Posterior vena cava (tissue), 2 donors: Measurements from ENCODE around the gene HOXB8. TPM values are rescaled to one million over a fixed set of nuclear protein-coding genes. Genes with fewer than 3 reads are reported as not detected.

Experiments
- DNase-seq: peaks from one replicate; pipeline ENCODE4 v3.0.0-alpha.2; 2020; ENCODE audit warnings: low spot score
- intact Hi-C, 2 donors: fragments of 100-400 bp; cut with DNase I; formaldehyde crosslinking; loops; one replicate each; pipeline versions ENCODE4 v1.14.1 to v1.14.2; 2022 to 2023
- total RNA-seq, 2 donors: library from RNA; stranded (reverse); fragmentation: NEBNext Ultra II Directional; extraction: Animal tissue kit (Norgen Biotek cat#: 25700); gene quantifications; one replicate each; pipeline ENCODE4 v1.2.1, GENCODE V29; 2021
- donor health status: DM: yes; HTN: yes; CAD: no.
- donor health status: DM: yes; HTN: yes; CAD: no.

The HOXB8 gene
- total RNA-seq, 2 donors from 2014 or later: 0.19 to 0.93 TPM

DNA sequence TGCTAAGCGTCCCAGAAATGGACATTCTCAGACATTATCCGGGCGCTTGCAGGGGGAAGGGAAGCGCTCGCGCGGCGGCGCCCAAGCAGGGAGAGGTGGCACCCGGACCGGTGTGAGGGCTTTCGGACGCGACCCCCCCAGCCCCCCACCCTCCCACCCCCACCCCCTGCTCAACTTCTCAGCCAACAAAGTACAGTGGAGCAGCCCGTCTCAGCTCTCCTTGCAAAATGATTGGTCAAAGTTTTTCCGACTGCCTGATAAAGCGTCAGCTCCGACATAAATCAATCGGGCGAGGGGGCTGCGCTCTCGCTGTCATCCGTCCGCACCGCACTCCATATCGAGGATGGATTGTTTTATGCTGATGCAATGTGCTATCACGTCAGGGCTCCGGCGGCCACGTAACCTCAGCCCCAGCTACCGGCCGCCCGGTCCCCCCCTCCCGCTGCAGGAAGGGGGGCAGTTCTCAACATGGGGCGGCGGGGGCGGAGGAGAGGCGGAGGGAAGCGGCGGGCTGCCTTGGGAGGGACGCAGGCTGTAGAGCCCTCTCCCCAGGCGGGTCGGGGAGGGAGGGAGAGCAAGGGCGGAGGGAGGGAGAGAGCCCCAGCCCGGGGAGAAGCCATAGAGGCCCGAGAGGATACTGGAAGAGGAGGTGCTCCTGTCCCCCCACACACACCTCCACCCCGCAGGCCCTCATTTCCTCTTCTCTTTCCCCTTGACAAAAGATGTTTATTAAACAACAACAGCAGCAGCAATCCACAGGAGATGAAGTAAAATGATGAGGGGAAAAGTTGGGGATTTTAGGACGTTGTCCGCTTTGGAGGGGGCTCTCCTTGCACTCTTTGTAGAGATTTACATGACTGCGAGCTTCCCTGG, 11.4 kb upstream of the HOXB8 start, which contains the start of gene HOXB9:
Gene HOXB9, minus strand, starts transcription at position 114 of the 873 bp plus-strand sequence. Its CDS starts 89 bp downstream, at position 25.
- intact Hi-C loops: no loop called here
- no peak for DNase-seq

DNA sequence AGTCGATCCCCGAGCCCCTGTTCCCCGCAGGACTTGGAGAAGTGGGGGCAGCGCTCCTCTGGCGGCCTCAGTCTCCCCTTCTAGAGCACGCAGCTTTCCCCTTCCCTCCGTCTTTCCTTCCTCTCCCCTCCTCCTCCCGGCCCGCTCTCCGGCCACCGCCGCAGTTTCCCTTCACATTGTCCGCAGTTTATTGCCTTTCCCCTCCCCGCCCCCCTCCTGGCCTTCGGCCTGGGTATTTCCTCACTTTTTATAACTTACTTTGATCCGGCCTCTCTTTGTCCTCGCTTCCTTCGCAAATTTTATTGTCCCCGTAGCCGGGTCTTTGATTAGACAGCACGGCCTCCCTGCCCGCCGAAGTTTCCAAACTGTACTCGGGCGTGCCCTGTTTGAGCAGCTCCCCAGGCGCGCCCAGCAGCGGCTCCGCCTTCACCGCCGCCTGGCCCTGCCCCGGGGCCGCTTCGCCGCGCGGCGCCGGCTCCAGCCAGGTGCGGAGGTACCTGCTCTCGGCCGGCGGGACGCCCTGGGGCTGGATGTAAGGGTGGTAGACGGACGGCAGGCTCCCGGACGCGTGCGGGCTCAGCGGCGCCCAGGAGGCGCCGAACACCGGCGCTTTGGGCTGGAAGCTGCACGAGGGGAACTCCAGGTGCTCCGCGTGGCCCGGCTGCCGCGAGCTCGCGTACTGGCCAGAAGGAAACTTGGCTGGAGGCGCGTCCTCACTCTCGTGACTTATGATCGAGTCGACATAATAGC, 10.6 kb upstream of the HOXB8 start:
- no peak for DNase-seq
- intact Hi-C loops: no loop called here

DNA sequence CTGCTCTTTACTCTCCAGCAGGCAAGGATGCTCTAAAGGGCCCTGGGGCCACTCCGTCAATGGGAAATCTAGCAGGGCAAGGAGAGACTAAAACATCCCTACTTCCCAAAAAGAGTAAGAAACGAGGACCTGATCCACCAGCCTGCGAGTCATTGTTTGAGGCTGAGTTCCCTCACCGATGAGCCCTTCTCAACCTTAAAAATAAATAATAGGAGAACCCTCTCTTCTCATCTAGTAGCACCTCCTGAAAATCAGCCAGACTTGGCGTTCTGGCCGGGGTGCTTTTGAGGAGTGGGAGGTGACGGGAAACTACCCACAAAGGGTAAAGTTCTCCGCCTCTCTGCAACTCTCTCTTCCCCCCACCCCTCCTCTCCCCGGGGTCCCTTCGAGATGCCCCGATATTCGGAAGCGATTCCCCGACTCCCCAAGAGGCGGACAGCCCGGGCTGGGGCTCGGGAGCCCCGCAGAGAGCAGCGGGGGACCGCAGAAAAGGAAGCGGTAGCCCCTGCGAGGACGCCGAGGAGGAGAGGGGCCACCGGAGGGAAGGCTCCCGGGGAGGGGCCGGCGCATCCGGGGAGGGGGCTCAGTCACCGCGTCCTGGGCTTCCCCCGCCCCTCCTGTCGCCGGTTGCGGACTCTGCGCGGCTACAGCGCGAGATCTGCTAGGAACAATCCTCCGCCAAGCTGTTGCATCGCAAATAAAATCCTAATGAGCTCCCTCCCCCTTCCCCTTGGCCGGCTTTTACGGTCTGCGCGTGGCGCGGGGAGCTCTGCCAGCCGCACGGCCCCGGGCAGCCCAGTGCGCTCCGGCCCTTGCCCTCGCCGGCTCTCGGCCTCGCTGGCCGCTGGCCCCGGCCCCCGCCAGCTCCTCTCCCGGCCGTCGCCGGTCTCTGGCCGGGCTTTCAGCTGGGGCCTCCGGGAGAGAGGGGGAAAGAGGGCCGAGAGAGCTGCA, 9.7 kb upstream of the HOXB8 start:
- DNase-seq: no peak
- intact Hi-C loops: no loop called here

DNA sequence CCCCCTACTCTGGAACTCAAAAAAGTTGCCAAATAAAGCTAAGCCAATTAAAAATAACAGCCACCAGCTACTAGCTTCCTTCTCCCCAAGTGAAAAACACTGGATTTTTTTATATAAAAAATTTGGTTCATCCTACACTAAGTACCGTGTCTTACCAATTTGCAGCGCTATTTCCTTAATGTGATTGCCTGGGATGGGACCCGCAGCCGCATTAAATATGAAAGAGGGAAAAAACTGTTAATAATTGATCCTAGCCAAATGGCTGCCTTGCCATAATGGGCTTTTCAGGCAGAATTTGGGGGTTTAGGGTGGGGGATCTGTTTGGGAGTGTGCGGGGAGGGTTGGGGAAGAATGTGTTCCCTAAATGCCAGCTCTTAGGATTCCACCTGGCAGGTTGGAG, 9.0 kb upstream of the HOXB8 start:
- DNase-seq: no peak
- intact Hi-C loops: no loop called here

DNA sequence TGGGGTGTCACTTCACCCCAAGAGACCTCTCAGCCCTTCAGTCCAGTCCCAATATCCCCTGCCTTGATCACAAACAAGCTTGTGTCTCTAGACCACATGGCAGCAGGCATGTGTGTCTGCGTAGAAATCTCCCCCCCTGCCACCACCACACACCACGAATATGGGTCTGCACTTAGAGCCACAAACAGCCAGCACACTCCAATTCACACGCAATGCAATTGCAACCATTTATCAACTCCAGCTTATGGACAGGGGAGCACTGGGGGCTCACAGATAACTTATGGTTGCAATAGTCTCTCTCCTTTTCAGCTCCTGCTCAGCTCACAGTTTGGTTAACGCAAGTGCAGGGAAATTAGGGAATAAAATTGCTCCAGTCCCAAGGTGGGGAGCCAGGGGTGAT, 8.5 kb upstream of the HOXB8 start:
- intact Hi-C loops: no loop called here

DNA sequence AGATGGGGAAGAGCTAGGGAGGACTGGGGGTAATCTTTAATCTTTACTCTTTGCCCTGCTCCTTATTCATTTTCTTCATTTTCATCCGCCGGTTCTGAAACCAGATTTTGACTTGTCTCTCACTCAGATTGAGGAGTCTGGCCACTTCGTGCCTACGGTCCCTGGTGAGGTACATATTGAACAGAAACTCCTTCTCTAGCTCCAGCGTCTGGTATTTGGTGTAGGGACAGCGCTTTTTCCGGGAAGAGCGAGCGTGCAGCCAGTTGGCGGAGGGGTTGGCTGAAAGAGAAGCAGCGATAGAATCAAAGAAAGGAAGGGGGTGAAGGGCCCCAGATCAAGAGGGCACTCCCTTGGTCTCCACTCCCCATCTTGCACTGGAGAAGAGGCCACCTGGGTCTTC, 7.8 kb upstream of the HOXB8 start:
- no peak for DNase-seq
- intact Hi-C loops: no loop called here

More for the DNA sequence above, 8.5 kb upstream of the HOXB8 start:
- no peak for DNase-seq

DNA sequence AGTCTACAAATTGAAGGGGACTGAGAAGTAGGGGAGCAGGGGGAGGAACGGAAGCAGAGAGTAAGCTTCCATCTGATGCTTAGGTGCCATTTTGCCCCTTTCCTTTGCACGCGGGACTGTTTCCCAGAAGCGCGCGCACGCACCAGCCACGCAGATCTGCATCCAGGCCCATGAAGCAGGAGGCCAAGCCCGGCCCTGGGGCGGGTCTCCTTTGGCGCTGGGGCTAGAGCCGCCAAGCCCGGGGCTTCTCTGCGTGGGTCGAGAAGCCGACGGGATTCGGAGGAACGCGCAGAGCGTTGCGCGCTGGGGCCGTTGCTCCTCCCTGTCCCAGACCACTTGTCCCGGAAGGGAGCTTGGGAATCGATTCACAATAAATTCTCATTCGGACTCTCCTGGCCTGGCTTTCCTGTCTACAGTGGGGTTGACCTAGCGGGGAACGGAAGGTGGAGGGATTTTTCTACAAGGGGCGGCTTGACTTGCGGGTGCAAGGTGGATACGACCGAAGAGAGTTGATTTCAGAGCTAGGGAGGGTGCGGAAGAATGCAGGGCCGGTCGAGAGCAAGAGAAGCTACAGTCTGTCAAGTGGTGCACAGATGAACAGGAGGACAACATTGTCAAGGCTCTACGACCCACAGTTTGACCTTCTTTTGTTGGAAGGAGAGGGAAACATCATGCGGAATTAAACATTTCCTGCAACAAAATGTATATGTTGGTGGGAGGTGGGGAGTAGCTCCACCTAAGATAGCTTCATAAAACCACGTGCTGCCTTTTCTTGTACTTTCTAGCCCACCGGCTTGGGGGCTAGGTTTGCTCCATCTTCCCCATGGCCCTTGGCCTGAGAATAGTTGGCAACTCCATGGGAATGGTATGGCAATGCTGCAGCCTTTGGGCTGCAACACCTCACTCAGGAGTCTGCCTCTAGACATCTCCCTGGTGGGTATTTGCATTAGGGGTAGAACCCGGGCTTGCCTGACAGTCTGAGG, 6.6 kb upstream of the HOXB8 start:
- DNase-seq: no peak
- intact Hi-C loops: no loop called here

DNA sequence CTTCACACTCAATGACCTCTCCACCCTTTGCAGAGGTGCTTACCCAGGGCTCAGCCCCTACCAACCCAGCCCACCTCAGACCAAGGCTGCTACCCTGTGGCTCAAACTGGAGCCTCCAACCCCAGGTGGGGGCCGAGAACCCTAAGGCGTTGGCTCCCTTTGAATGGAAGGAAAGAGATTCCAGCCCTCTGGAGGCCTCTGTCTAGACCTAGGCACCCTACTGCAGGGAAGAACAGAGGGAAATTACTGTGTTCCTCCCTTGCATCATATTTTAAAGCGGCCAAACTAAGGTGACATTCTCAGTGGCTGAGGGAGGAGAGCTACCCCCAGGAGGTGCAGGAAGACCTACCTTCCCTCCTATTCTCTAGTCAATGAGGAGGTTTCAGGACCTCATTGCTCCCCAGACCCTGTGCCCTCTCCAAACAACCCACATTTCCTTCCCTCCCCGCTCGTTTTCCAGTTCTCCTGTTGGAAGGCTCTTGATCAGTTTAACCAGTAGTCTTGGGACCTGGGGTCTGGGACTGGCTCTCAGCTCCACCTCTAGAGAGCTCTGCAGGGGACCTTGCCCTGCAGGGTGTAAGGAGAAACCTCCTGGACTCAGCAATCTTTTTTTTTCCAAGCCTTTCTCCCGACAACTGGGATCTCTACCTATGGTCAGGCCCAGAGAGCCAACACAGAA, 5.5 kb upstream of the HOXB8 start:
- no peak for DNase-seq
- intact Hi-C loops: no loop called here

DNA sequence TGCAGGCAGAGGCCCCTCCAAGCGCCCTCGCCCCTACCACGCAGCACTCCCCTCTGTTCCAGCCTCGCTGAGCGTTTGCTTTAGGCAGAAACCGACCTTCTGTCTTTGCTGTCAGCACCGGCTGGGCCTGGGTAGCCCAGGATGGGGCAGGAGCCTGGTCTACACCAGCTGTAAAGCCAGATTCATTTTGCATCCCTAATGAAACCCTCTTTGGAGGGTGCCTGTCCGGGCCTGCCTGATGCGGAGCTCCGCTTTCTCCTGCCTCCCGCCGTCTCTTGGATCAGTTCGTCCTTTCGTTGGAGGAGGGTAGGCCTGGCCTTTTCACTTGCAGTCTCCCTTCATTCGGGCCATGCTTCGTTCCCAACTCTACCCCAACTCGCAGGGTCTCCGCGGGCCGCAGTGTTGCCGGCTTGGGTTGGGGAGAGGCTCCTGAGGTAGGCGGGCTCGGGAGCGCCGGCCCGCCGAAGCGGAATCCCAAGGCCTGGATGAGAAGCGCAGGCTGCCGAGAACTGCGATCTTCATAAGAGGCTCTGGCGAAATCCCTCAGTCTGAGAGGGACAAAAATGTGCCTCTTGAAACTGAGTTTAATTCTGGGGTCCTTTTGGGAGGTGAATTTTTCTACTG, 4.8 kb upstream of the HOXB8 start:
- no peak for DNase-seq
- intact Hi-C loops: no loop called here

DNA sequence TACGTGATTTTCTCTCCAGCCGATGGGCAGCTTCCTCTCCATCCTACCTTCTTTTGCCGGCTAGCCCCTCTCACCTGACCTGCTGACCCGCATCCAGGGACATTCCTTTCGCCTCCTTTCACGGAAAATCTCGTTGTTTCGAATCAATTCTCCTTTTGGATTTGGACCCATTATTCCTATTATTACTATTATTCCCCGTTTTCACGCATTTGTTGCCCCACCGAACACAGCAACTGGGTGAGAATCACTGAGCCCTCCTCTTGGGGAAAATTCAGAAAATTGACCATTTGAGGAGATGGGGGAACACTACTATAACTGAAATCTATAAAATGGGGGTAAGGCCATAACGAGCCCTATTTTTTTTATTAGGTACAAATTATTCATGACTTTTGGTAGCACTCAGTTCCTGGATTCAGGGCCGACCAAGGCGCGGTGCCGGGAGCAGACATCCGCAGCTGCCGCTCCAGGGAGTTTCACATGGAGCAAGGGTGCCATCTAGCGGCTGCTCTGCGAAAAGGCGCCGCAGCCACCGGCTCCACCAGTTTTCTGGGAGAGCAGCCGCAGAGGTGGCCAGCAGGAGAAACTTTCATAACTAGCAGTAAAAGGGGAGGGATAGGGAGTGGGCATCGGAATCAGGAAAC, 3.3 kb upstream of the HOXB8 start:
- DNase-seq: peak; percentile 96
- intact Hi-C loops: no loop called here

DNA sequence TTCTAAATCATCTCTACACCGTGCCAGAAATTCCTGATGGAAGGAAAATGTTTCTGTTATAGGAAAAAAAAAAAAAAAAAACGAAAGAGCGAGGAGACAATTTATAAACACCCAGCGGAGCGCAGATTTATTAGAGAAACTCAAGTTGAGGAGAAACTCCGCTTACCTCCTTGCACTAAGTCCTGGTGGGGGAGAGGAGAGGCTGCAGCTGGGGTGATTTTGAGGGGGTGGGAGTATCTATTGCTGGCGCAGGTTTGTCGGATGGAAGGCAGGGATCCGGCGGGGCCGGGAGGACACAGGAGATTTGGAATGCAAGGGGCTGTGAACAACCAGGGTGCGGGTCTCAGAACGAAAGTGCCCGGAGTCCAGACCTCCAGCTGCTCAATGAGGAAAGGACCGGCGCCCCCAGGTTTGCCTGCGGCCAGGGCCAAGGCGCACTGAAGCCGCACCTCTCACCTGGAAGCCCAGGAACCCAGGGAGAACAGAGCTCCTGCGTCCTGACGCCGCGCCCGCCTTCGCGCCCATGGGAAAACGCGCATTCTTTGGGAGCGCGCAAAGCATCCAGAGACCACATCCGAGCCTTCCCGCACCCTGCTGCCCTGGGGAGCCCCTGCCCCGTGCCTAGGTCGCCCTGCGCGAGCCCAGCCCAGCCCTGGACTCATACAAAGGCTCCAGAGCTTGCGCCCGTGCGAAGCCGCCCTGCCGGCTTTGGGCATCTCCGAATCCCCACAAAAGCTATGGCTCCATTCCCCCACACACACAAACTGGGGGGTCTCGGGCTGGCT, 2.6 kb upstream of the HOXB8 start:
- no peak for DNase-seq
- intact Hi-C loops: no loop called here

DNA sequence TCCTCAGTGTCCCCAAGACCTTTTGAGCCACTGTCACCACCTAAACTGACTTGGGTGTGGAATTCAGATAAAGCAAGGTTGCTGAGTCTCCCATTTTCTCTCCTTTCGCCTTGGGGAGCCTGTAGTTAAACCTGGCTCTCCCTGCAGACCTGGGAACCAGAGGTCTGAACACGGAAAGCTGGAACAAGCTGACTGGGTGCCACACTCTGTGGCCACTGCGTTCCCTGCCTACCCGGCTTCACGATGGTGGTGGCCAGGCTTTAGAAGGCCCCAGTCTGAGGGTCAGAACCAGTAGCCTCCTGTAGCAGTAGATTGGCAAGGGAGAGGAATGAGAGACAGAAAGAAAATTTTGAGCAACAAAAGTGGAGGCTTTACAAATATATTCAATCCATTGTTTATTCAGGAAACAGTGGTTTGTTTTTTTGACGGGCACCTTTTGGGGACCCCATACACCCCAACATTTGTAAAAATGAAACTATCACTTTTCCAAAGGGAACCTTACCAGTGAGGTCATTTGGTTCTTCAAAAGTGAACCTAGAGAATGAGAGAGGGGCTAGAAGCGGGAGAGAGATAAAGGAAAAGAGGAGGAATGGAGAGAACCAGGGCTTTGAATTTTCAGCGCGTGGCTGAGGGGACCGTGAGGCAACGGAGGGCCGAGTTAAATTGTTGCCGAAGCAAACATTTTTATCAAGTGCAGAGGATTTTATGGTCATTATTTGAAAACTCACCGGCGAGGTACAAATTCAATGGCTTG, 1.8 kb upstream of the HOXB8 start:
- DNase-seq: no peak
- intact Hi-C loops: no loop called here

DNA sequence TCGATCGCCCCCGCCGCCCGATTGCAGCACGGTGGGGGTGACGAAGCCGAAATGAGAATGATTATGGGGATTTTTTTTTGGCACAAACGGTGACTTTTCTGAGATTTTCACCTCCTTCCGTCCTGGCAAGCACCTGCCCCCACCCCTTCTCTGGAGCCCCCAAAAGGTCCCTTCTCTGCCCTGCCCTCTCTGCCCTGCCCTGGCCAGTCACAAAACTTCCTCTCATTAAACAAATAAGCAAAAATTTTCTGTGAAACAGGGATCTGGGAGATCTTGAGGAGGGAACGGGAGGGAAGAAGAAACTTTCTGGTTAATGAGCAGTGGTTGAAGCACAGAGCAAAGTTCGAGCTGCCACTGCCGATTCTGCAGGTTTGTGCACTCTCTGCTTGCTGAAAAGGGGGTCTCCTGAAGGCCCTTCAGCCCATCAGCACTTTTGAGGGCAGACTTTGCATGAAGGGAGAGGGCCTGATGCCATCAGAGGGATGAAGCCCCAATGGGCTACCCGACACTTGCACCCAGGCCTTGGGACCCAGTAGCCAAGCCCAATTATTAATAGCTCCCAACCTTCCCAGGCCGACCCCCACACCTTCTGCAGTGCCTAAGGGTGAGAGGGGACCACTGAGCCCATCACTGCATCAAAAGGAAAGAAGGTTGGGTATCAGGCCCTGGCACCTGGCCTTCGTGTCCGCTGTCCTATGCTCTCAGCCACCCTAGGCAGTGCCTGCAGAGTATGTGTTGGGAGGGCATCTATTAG, 1.0 kb upstream of the HOXB8 start:
- intact Hi-C loops: no loop called here
- no peak for DNase-seq

DNA sequence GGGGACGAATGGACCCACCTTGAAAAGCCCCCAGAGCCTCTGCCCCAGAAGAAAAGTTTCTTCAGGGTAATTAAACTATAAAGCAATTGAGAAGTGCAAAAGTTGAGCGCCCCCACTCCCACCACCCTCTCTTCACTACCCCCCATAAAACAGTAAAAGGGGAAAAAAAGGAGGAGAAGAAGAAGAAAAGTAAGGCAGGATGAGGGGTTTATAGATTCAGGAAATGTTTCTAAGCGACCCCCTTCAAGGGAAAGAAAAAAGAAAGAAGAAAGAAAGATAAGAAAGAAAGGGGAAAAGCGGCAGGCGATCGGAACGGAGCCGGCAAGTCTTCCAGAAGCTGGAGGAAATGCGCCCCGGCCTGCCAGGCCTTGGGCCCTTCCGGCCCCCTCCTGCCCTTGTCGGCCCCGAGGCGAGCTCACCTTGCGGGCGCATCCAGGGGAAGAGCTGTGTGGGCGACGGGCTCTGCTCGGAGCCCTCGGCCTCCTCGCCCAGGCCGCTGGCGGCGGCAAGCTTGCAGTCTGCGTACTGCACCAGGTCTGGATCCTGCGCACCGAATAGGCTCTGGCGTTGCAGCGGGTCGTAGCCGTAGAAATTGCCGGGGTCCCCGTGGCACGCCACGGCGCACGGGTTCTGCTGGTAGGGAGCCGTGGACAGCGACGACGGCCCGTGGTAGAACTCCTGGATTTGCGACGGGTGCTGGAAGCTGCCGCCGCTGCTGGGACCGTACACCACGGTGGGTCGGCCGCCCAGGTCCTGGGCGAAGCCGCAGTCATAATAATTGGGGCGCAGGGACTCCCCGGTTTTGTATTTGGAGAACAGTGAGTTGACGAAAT, 1.0 kb downstream of the HOXB8 start:
- no peak for DNase-seq
- intact Hi-C loops: no loop called here
